Panc1 (cell line): ENCODE data around the gene FMN2. TPM values are rescaled to one million over a fixed set of nuclear protein-coding genes. Genes with fewer than 3 reads are reported as not detected.

Experiments
- ATAC-seq: fragments of 200-7000 bp; cut with Tn5 transposase; 2 replicates; pipeline ENCODE4 v1.9.1; 2020; ENCODE audit warnings: mild to moderate bottlenecking, moderate library complexity
- BruUV-seq: library from RNA; stranded (reverse); fragments of 400-500 nt; replicated peaks from 2 replicates; lab custom pipeline; 2021; lab: Mats Ljungman, UMichigan
- CTCF ChIA-PET: fragments of 300-600 bp; sonication (Branson Sonifier 250); formaldehyde crosslinking; loops from one replicate; lab custom pipeline; 2022; ENCODE audit warnings: antibody characterized with exemption; lab: Charles Lee
- POLR2A ChIA-PET: fragments of 300-600 bp; sonication (Branson Sonifier 250); formaldehyde crosslinking; loops from one replicate; lab custom pipeline; 2022; ENCODE audit warnings: antibody characterized with exemption; lab: Charles Lee
- DNase-seq: peaks from one replicate; pipeline ENCODE4 v3.0.0-alpha.2; 2010; ENCODE audit warnings: low read depth, low spot score
- H3K27ac ChIP-seq: 2 replicates; pipeline ENCODE4 v1.5.1; 2011; ENCODE audit warnings: mild to moderate bottlenecking, low read length, inconsistent platforms
- H3K27me3 ChIP-seq: fragments of 200-500 bp; sonication (Bioruptor generic); 2 replicates; pipeline ENCODE4 v1.6.0; 2014; ENCODE audit warnings: low read length, inconsistent platforms; ENCODE audit not compliant: control insufficient read depth, insufficient read depth
- H3K36me3 ChIP-seq: fragments of 200-500 bp; sonication (Bioruptor generic); 2 replicates; pipeline ENCODE4 v1.5.1; 2014; ENCODE audit warnings: inconsistent platforms, mild to moderate bottlenecking, low read length, moderate library complexity; ENCODE audit not compliant: control insufficient read depth, insufficient read depth
- H3K4me1 ChIP-seq: 2 replicates; pipeline ENCODE4 v1.5.1; 2011; ENCODE audit warnings: inconsistent platforms, mild to moderate bottlenecking, low read length, moderate library complexity; ENCODE audit not compliant: control insufficient read depth, insufficient read depth
- H3K4me3 ChIP-seq, 2 experiments: 2 replicates each; pipeline ENCODE4 v1.5.1; 2011 to 2012; ENCODE audit warnings: low read depth in 2 of 2, low read length in 2 of 2, mild to moderate bottlenecking in 2 of 2, inconsistent platforms in 1 of 2, moderate library complexity in 1 of 2
- H3K9me3 ChIP-seq: fragments of 200-500 bp; sonication (Bioruptor generic); 2 replicates; pipeline ENCODE4 v1.5.1; 2014; ENCODE audit warnings: low read depth, mild to moderate bottlenecking, inconsistent platforms, low read length, moderate library complexity; ENCODE audit not compliant: control insufficient read depth, insufficient read depth
- CTCF ChIP-seq: fragments of 450-650 bp; IDR thresholded peaks from 2 replicates; pipeline ENCODE4 v1.5.1; 2017; ENCODE audit warnings: mild to moderate bottlenecking
- POLR2AphosphoS5 ChIP-seq: IDR thresholded peaks from 2 replicates; pipeline ENCODE4 v1.6.1; 2012; ENCODE audit warnings: mild to moderate bottlenecking, low read depth, low read length, moderate library complexity
- REST ChIP-seq, 2 experiments: IDR thresholded peaks; 2 replicates each; pipeline ENCODE4 v1.6.1; 2011 to 2012; ENCODE audit warnings: low read depth in 2 of 2, control low read depth in 1 of 2, low read length in 1 of 2, mild to moderate bottlenecking in 1 of 2, moderate library complexity in 1 of 2; ENCODE audit not compliant: insufficient read depth in 1 of 2
- SIN3A ChIP-seq: IDR thresholded peaks from 2 replicates; pipeline ENCODE4 v1.6.1; 2012; ENCODE audit warnings: low read depth, mild to moderate bottlenecking, low read length, moderate library complexity, borderline replicate concordance; ENCODE audit not compliant: insufficient read depth
- TCF7L2 ChIP-seq: IDR thresholded peaks from 2 replicates; pipeline ENCODE4 v1.6.1; 2011; ENCODE audit warnings: mild to moderate bottlenecking, low read depth, low read length, inconsistent platforms
- in situ Hi-C: cut with HindIII; loops from 2 replicates; pipeline ENCODE4 v1.10.0; 2016; ENCODE audit warnings: low sequenced_read_pairs, low pct_unique_long_range_greater_than_20kb
- intact Hi-C: fragments of 100-400 bp; cut with micrococcal nuclease; formaldehyde crosslinking; loops from one replicate; pipeline ENCODE4 v1.10.0; 2022; ENCODE audit not compliant: unreplicated experiment
- total RNA-seq: library from RNA; stranded (reverse); gene quantifications from one replicate; pipeline ENCODE4 v1.2.1, GENCODE V29; 2021; ENCODE audit not compliant: unreplicated experiment

Gene FMN2
- total RNA-seq, 1 experiment from 2014 or later, result 1.9 TPM

GRCh38 chr1:240280560-240281322, 189.1 kb downstream of the FMN2 start:
- POLR2A ChIA-PET, result no interaction called here
- no peak for DNase-seq

More at GRCh38 chr1:240280560-240281322, 189.1 kb downstream of the FMN2 start:
- Histone ChIP-seq H3K27me3 (no peaks in the 10 kb centered on the region), H3K4me3 (no peak overlapping the region), H3K9me3 (no peaks in the 10 kb centered on the region), H3K36me3 (no peaks in the 10 kb centered on the region), H3K4me1 (no peaks in the 10 kb centered on the region), H3K27ac (no peak overlapping the region)
- no TSS peak for BruUV-seq
- TF ChIP-seq REST (IDR thresholded peaks at IDR 0.05; ENCODE audit: insufficient read depth in 1 of 2, low read depth in 2 of 2, low read length in 1 of 2) (no peak), POLR2AphosphoS5 (no peak), TCF7L2 (no peak), CTCF (no peak), SIN3A (no peak)
- CTCF ChIA-PET, result no interaction called here
- in situ Hi-C loops, result no loop called here
- ATAC-seq, result no peak
- intact Hi-C loops, result no loop called here
